Activated CD8-positive, alpha-beta memory T cell treated with anti-CD3 and anti-CD28 coated beads for 36 hours (primary cell): Measurements from ENCODE around the gene TPRKB. TPM values are rescaled to one million over a fixed set of nuclear protein-coding genes. Genes with fewer than 3 reads are reported as not detected.
"Not testable (repeated sequence)": the region's sequence is repeated elsewhere in the genome, so short reads cannot be mapped to it uniquely, and the experiment has no call there.

ENCODE experiments used
- CTCF ChIA-PET: fragments of 350-600 bp; sonication (Branson Sonifier 250); formaldehyde crosslinking; loops from one replicate; lab custom pipeline; 2021; ENCODE audit warnings: antibody characterized with exemption; lab: Charles Lee
- POLR2A ChIA-PET: fragments of 350-600 bp; sonication (Branson Sonifier 250); formaldehyde crosslinking; loops from one replicate; lab custom pipeline; 2021; ENCODE audit warnings: antibody characterized with exemption; lab: Charles Lee
- total RNA-seq, 2 experiments: library from RNA; stranded (reverse); gene quantifications; one replicate each; pipeline ENCODE4 v1.2.3, GENCODE V29; 2021

TPRKB gene
- total RNA-seq: 10 to 100 TPM; 35.5 to 40.3 TPM

GRCh38 chr2:73736855-73737779 is at the start of gene TPRKB:
Gene TPRKB (minus strand): TSS chr2:73737345. CDS start chr2:73734569, 2,776 bp downstream.
- ChIA-PET POLR2A (interaction anchor here (0.8 kb wide), 1 partner anchor 383 kb away, joined by 3 read pairs; no protein-coding TSS in a partner anchor), CTCF (interaction anchor here (0.8 to 1.4 kb wide), 2 partner anchors 11 to 441 kb away, joined by 3 to 4 read pairs; partner anchors contain the start of gene MOB1A)

- POLR2A ChIA-PET, CTCF ChIA-PET: not testable (repeated sequence)
These were observed 46.7 kb upstream of the TPRKB start, which contains the start of gene C2orf78 for GRCh38 chr2:73783883-73784282. Gene C2orf78 (plus strand): TSS chr2:73784183. CDS start chr2:73784310, 127 bp downstream.

GRCh38 chr2:73783402-73783801 is 46.3 kb upstream of the TPRKB start:
- CTCF ChIA-PET, POLR2A ChIA-PET: not testable (repeated sequence)

GRCh38 chr2:73780237-73780582 is 43.1 kb upstream of the TPRKB start:
- POLR2A ChIA-PET: no interaction called here
- CTCF ChIA-PET: no interaction called here

- CTCF ChIA-PET: no interaction called here
- POLR2A ChIA-PET: no interaction called here
These were observed 42.5 kb upstream of the TPRKB start, which contains the start of gene DUSP11 for GRCh38 chr2:73779467-73780236. Gene DUSP11 (minus strand): TSS chr2:73780103. CDS start chr2:73779974, 129 bp downstream.

- CTCF ChIA-PET, POLR2A ChIA-PET: not testable (repeated sequence)
These were observed 41.8 kb upstream of the TPRKB start for GRCh38 chr2:73778867-73779466.

- CTCF ChIA-PET: no interaction called here
- POLR2A ChIA-PET: no interaction called here
These were observed 39.8 kb upstream of the TPRKB start for GRCh38 chr2:73776869-73777519.

GRCh38 chr2:73776381-73776780 is 39.2 kb upstream of the TPRKB start:
- POLR2A ChIA-PET: no interaction called here
- CTCF ChIA-PET: no interaction called here

GRCh38 chr2:73772819-73773218 is 35.7 kb upstream of the TPRKB start:
- ChIA-PET CTCF (no interaction called here), POLR2A (no interaction called here)

GRCh38 chr2:73770725-73771124 is 33.6 kb upstream of the TPRKB start:
- ChIA-PET POLR2A (no interaction called here), CTCF (interaction anchor here (0.6 kb wide), 1 partner anchor 988 kb away, joined by 3 read pairs; no protein-coding TSS in a partner anchor)

GRCh38 chr2:73766994-73767393 is 29.8 kb upstream of the TPRKB start:
- ChIA-PET CTCF (no interaction called here), POLR2A (no interaction called here)

GRCh38 chr2:73766349-73766748 is 29.2 kb upstream of the TPRKB start:
- ChIA-PET POLR2A (no interaction called here), CTCF (interaction anchor here (0.7 kb wide), 1 partner anchor 98 kb away, joined by 3 read pairs; no protein-coding TSS in a partner anchor)

GRCh38 chr2:73764945-73765344 is 27.8 kb upstream of the TPRKB start:
- ChIA-PET POLR2A (no interaction called here), CTCF (no interaction called here)

- ChIA-PET POLR2A (no interaction called here), CTCF (no interaction called here)
These were observed 25.4 kb upstream of the TPRKB start for GRCh38 chr2:73762571-73762970.

- POLR2A ChIA-PET: no interaction called here
- CTCF ChIA-PET: no interaction called here
These were observed 22.8 kb upstream of the TPRKB start for GRCh38 chr2:73759904-73760303.

- ChIA-PET POLR2A (no interaction called here), CTCF (no interaction called here)
These were observed 22.2 kb upstream of the TPRKB start for GRCh38 chr2:73759285-73759764.

GRCh38 chr2:73754332-73754731 is 17.2 kb upstream of the TPRKB start:
- POLR2A ChIA-PET, CTCF ChIA-PET: not testable (repeated sequence)

GRCh38 chr2:73749314-73749713 is 12.2 kb upstream of the TPRKB start:
- POLR2A ChIA-PET: no interaction called here
- CTCF ChIA-PET: interaction anchor here (0.6 kb wide), 2 partner anchors 242 to 405 kb away, joined by 3 read pairs; no protein-coding TSS in a partner anchor

- POLR2A ChIA-PET: interaction anchor here (0.6 kb wide), 1 partner anchor 545 kb away, joined by 3 read pairs; no protein-coding TSS in a partner anchor
- CTCF ChIA-PET: no interaction called here
These were observed 9.7 kb upstream of the TPRKB start for GRCh38 chr2:73746877-73747208.
